ENCODE results near the gene WSB1.

DNA sequence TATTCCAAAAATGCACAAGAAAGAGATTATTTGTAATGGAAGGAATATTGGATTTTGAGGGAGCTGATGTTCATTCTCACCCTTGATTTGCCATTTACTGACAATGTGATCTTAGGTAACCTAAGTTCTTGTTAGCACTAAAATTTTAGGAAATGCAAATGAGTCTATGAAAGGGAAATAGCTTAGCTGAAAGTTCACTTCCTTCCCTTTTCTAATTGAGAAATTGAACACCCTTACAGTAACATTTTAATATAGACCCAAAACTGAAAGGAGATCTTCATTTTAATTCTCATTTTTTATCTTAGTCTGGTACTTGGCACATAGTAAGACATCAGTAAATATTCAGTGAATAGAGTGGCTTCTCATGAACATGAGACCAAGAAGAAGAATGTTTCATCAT lies 10.9 kb upstream of the WSB1 start:
- TF ChIP-seq CREB1 (CRISPR knock-in tag; IDR thresholded peaks at IDR 0.05; ENCODE audit: low read depth), result no peak
- TF ChIP-seq EZH2phosphoT487 (IDR thresholded peaks at IDR 0.05; ENCODE audit: unreplicated experiment), result no peak
- TF ChIP-seq POLR2AphosphoS5 (IDR thresholded peaks at IDR 0.05; ENCODE audit: low read depth), result no peak
- TF ChIP-seq, protein P1, sequence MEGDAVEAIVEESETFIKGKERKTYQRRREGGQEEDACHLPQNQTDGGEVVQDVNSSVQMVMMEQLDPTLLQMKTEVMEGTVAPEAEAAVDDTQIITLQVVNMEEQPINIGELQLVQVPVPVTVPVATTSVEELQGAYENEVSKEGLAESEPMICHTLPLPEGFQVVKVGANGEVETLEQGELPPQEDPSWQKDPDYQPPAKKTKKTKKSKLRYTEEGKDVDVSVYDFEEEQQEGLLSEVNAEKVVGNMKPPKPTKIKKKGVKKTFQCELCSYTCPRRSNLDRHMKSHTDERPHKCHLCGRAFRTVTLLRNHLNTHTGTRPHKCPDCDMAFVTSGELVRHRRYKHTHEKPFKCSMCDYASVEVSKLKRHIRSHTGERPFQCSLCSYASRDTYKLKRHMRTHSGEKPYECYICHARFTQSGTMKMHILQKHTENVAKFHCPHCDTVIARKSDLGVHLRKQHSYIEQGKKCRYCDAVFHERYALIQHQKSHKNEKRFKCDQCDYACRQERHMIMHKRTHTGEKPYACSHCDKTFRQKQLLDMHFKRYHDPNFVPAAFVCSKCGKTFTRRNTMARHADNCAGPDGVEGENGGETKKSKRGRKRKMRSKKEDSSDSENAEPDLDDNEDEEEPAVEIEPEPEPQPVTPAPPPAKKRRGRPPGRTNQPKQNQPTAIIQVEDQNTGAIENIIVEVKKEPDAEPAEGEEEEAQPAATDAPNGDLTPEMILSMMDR (conservative IDR thresholded peaks at IDR 0.05; ENCODE audit: low read depth in 2 of 2), result no peak
- TF ChIP-seq EZH2 (IDR thresholded peaks at IDR 0.05; ENCODE audit: low read depth, unreplicated experiment), result no peak
- TF ChIP-seq, protein P2, sequence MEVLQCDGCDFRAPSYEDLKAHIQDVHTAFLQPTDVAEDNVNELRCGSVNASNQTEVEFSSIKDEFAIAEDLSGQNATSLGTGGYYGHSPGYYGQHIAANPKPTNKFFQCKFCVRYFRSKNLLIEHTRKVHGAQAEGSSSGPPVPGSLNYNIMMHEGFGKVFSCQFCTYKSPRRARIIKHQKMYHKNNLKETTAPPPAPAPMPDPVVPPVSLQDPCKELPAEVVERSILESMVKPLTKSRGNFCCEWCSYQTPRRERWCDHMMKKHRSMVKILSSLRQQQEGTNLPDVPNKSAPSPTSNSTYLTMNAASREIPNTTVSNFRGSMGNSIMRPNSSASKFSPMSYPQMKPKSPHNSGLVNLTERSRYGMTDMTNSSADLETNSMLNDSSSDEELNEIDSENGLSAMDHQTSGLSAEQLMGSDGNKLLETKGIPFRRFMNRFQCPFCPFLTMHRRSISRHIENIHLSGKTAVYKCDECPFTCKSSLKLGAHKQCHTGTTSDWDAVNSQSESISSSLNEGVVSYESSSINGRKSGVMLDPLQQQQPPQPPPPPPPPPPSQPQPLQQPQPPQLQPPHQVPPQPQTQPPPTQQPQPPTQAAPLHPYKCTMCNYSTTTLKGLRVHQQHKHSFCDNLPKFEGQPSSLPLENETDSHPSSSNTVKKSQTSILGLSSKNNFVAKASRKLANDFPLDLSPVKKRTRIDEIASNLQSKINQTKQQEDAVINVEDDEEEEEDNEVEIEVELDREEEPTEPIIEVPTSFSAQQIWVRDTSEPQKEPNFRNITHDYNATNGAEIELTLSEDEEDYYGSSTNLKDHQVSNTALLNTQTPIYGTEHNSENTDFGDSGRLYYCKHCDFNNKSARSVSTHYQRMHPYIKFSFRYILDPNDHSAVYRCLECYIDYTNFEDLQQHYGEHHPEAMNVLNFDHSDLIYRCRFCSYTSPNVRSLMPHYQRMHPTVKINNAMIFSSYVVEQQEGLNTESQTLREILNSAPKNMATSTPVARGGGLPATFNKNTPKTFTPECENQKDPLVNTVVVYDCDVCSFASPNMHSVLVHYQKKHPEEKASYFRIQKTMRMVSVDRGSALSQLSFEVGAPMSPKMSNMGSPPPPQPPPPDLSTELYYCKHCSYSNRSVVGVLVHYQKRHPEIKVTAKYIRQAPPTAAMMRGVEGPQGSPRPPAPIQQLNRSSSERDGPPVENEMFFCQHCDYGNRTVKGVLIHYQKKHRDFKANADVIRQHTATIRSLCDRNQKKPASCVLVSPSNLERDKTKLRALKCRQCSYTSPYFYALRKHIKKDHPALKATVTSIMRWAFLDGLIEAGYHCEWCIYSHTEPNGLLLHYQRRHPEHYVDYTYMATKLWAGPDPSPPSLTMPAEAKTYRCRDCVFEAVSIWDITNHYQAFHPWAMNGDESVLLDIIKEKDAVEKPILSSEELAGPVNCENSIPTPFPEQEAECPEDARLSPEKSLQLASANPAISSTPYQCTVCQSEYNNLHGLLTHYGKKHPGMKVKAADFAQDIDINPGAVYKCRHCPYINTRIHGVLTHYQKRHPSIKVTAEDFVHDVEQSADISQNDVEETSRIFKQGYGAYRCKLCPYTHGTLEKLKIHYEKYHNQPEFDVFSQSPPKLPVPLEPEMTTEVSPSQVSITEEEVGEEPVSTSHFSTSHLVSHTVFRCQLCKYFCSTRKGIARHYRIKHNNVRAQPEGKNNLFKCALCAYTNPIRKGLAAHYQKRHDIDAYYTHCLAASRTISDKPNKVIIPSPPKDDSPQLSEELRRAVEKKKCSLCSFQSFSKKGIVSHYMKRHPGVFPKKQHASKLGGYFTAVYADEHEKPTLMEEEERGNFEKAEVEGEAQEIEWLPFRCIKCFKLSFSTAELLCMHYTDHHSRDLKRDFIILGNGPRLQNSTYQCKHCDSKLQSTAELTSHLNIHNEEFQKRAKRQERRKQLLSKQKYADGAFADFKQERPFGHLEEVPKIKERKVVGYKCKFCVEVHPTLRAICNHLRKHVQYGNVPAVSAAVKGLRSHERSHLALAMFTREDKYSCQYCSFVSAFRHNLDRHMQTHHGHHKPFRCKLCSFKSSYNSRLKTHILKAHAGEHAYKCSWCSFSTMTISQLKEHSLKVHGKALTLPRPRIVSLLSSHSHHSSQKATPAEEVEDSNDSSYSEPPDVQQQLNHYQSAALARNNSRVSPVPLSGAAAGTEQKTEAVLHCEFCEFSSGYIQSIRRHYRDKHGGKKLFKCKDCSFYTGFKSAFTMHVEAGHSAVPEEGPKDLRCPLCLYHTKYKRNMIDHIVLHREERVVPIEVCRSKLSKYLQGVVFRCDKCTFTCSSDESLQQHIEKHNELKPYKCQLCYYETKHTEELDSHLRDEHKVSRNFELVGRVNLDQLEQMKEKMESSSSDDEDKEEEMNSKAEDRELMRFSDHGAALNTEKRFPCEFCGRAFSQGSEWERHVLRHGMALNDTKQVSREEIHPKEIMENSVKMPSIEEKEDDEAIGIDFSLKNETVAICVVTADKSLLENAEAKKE (CRISPR knock-in tag; IDR thresholded peaks at IDR 0.05), result no peak
- TF ChIP-seq, protein P3, sequence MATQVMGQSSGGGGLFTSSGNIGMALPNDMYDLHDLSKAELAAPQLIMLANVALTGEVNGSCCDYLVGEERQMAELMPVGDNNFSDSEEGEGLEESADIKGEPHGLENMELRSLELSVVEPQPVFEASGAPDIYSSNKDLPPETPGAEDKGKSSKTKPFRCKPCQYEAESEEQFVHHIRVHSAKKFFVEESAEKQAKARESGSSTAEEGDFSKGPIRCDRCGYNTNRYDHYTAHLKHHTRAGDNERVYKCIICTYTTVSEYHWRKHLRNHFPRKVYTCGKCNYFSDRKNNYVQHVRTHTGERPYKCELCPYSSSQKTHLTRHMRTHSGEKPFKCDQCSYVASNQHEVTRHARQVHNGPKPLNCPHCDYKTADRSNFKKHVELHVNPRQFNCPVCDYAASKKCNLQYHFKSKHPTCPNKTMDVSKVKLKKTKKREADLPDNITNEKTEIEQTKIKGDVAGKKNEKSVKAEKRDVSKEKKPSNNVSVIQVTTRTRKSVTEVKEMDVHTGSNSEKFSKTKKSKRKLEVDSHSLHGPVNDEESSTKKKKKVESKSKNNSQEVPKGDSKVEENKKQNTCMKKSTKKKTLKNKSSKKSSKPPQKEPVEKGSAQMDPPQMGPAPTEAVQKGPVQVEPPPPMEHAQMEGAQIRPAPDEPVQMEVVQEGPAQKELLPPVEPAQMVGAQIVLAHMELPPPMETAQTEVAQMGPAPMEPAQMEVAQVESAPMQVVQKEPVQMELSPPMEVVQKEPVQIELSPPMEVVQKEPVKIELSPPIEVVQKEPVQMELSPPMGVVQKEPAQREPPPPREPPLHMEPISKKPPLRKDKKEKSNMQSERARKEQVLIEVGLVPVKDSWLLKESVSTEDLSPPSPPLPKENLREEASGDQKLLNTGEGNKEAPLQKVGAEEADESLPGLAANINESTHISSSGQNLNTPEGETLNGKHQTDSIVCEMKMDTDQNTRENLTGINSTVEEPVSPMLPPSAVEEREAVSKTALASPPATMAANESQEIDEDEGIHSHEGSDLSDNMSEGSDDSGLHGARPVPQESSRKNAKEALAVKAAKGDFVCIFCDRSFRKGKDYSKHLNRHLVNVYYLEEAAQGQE (IDR thresholded peaks at IDR 0.05; ENCODE audit: unreplicated experiment), result no peak
- no peak for TF ChIP-seq STAT1 (IDR thresholded peaks at IDR 0.05; ENCODE audit: unreplicated experiment)
- TF ChIP-seq JUNB (IDR thresholded peaks at IDR 0.05; ENCODE audit: unreplicated experiment), result no peak
- TF ChIP-seq, protein P4, sequence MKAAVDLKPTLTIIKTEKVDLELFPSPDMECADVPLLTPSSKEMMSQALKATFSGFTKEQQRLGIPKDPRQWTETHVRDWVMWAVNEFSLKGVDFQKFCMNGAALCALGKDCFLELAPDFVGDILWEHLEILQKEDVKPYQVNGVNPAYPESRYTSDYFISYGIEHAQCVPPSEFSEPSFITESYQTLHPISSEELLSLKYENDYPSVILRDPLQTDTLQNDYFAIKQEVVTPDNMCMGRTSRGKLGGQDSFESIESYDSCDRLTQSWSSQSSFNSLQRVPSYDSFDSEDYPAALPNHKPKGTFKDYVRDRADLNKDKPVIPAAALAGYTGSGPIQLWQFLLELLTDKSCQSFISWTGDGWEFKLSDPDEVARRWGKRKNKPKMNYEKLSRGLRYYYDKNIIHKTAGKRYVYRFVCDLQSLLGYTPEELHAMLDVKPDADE (IDR thresholded peaks at IDR 0.05), result no peak
- no peak for TF ChIP-seq NANOG (IDR thresholded peaks at IDR 0.05; ENCODE audit: borderline replicate concordance)
- TF ChIP-seq ZNF331 (CRISPR knock-in tag; IDR thresholded peaks at IDR 0.05; ENCODE audit: low read depth), result no peak
- TF ChIP-seq ZNF114 (CRISPR knock-in tag; IDR thresholded peaks at IDR 0.05), result no peak

Data from GM23338 (cell line).